ENCODE measurements around the gene HAPLN3.

- TF ChIP-seq CTCF (IDR thresholded peaks at IDR 0.05) (no peak), POLR2A (IDR thresholded peaks at IDR 0.05) (no peak)
These were observed 18.8 kb downstream of the HAPLN3 start for GRCh38 chr15:88876573-88876972.
